ENCODE results near the gene CENPS.

CENPS gene

DNA sequence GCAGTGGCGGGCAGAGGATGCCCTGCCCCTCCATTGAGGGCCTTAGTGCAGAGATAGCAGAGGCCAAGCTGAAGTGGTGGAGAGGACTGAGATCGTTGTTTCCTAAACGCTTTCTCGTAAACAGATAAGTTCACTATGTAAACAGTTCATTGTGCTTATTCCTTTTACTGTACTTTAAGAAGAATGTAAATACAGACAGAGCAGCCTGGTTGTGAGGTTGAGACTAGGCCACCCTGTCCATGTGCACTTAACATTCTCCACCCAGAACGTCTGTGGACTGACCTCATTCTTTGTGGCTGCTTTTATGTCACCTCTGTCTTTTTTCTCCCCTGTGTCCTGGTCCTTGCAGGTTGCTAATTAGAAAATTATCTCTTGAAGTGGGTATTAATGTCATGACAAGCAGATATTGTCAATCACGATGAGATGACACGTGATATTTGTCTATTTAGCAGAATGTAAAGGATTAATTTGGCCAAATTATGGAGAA, 8.5 kb downstream of the CENPS start:
- Histone ChIP-seq H3K36me3 (peaks cover 0 to 4% (median 0%) of the 10 kb centered on the region in 3 donors), H3K27me3 (no peaks in the 10 kb centered on the region), H3K27ac (no peak overlapping the region), H3K4me1 (no peaks in the 10 kb centered on the region), H3K4me3 (no peak overlapping the region), H3K9me3 (no peaks in the 10 kb centered on the region)
- intact Hi-C loops (cut with DNase I; ENCODE audit: low total_unique reads): no loop called here
- no peak for DNase-seq
- TF ChIP-seq, protein P1, sequence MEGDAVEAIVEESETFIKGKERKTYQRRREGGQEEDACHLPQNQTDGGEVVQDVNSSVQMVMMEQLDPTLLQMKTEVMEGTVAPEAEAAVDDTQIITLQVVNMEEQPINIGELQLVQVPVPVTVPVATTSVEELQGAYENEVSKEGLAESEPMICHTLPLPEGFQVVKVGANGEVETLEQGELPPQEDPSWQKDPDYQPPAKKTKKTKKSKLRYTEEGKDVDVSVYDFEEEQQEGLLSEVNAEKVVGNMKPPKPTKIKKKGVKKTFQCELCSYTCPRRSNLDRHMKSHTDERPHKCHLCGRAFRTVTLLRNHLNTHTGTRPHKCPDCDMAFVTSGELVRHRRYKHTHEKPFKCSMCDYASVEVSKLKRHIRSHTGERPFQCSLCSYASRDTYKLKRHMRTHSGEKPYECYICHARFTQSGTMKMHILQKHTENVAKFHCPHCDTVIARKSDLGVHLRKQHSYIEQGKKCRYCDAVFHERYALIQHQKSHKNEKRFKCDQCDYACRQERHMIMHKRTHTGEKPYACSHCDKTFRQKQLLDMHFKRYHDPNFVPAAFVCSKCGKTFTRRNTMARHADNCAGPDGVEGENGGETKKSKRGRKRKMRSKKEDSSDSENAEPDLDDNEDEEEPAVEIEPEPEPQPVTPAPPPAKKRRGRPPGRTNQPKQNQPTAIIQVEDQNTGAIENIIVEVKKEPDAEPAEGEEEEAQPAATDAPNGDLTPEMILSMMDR (IDR thresholded peaks at IDR 0.05): no peak

DNA sequence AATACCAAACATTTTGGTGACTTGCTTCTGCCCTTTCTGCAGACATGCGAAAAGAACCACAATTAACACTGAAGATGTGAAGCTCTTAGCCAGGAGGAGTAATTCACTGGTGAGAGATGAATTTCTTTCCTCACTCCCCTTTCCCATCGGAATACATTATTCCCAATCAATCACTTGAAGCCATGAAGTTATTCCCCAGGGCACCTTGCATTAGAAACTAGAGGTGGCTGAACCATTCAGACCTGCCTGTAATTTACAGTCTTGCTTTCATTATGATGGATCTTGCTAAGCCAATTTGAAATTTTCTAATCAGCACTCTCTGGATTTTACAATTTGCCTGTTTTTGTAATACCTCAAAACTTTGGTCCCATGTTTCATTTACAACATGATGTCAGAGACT, 10.1 kb downstream of the CENPS start:
- intact Hi-C loops (cut with DNase I; ENCODE audit: low total_unique reads): no loop called here
- no peaks in the 10 kb centered on the region for H3K4me1 ChIP-seq
- no peaks in the 10 kb centered on the region for H3K27me3 ChIP-seq
- H3K36me3 ChIP-seq: peaks cover 0 to 9% (median 7%) of the 10 kb centered on the region in 3 donors
- no peak overlapping the region for H3K4me3 ChIP-seq
- H3K27ac ChIP-seq: no peak overlapping the region
- H3K9me3 ChIP-seq: no peaks in the 10 kb centered on the region
- no peak for DNase-seq
- TF ChIP-seq, protein P1 (IDR thresholded peaks at IDR 0.05): no peak

DNA sequence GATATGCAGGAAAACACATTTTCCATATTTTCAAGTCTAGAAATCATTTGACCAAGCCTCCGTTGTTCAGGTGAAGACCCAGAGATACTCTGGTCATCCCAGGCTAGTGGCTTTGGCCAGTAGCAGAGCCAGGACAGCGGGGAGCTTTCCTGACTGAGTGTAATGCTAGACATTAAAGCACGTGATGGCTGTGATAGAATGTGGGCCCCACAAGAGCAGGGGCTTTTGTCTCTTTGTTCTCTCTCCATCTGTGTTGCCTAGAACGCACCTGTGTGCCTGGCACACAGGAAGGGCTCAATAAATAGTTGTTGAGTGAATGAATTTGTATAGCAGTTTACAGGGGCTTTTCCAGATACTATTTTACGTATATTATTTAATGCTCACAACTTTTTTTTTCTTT, 10.6 kb downstream of the CENPS start:
- H3K4me1 ChIP-seq: no peaks in the 10 kb centered on the region
- intact Hi-C loops (cut with DNase I; ENCODE audit: low total_unique reads): no loop called here
- H3K27ac ChIP-seq: no peak overlapping the region
- no peaks in the 10 kb centered on the region for H3K9me3 ChIP-seq
- TF ChIP-seq, protein P1 (IDR thresholded peaks at IDR 0.05): no peak
- no peak overlapping the region for H3K4me3 ChIP-seq
- DNase-seq: no peak
- H3K36me3 ChIP-seq: peaks cover 0 to 9% (median 7%) of the 10 kb centered on the region in 3 donors
- no peaks in the 10 kb centered on the region for H3K27me3 ChIP-seq

DNA sequence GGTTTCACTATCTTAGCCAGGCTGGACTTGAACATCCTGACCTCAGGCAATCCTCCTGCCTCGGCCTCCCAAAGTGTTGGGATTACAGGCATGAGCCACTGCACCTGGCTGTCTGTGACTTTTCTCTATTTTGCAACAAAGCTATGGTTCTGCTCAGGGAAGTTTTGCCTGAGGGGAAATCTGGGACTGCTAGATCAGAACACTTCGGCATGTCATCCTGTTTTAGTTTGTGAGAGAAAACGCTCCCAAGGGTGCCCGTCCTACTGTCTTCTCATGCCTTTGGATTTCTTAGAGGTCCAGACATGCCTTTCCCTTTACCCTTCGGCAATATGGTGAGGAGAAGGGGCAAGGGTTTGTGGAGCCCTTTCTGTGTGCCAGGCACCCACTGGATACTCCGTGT, 14.0 kb downstream of the CENPS start:
- TF ChIP-seq, protein P1 (IDR thresholded peaks at IDR 0.05): no peak
- H3K36me3 ChIP-seq: peaks cover 0 to 9% (median 7%) of the 10 kb centered on the region in 3 donors
- H3K27ac ChIP-seq: no peak overlapping the region
- H3K9me3 ChIP-seq: no peaks in the 10 kb centered on the region
- no peaks in the 10 kb centered on the region for H3K4me1 ChIP-seq
- H3K27me3 ChIP-seq: peaks cover 0 to 3% of the 10 kb centered on the region in 2 donors
- DNase-seq: no peak
- no peak overlapping the region for H3K4me3 ChIP-seq
- intact Hi-C loops (cut with DNase I; ENCODE audit: low total_unique reads): no loop called here

DNA sequence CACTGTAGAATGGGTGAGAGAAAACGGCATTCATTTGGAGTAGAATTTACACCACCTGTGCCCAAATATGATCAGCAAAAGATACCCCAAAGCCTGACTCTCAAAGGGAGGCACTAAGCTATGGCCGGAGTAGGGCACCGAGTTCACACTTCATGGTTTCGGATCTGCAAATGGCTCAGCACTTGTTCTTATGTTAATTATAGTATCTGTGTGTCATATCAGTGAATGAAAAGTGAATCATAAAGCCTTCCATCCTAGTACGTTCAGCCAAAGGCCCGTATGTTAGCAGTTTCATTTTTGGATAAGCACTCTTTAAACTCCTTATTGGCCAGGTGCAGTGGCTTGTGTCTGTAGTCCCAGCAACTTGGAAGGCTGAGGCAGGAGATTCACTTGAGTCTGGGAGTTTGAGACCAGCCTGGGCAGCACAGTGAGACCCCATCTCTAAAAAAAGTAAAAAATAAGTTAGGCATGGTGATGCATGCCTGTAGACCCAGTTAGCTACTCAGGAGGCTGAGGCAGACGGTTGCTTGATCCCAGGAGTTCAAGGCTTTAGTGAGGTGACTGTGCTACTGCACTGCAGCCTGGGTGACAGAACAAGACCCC, 14.7 kb downstream of the CENPS start:
- no peak for DNase-seq
- Histone ChIP-seq H3K9me3 (no peaks in the 10 kb centered on the region), H3K36me3 (peaks cover 0 to 7% (median 5%) of the 10 kb centered on the region in 3 donors), H3K4me1 (no peaks in the 10 kb centered on the region), H3K27ac (no peak overlapping the region), H3K27me3 (peaks cover 0 to 7% of the 10 kb centered on the region in 2 donors), H3K4me3 (no peak overlapping the region)
- TF ChIP-seq, protein P1 (IDR thresholded peaks at IDR 0.05): no peak
- intact Hi-C loops (cut with DNase I; ENCODE audit: low total_unique reads): no loop called here
